ENCODE results near the gene TIMP1. TPM values are rescaled to one million over a fixed set of nuclear protein-coding genes. Genes with fewer than 3 reads are reported as not detected.

The TIMP1 gene
- total RNA-seq, 1 donor from 2014 or later, result 405 TPM

- DNase-seq (ENCODE audit: extremely low spot score, unreplicated experiment), result peak; percentile 73
- Mint-ChIP-seq H3K27me3 (ENCODE audit: unreplicated experiment) (no peaks in the 10 kb centered on the region), H3K4me1 (ENCODE audit: unreplicated experiment) (peaks cover 28% of the 10 kb centered on the region), H3K9me3 (ENCODE audit: unreplicated experiment) (no peaks in the 10 kb centered on the region), H3K27ac (ENCODE audit: unreplicated experiment) (no peak overlapping the region), H3K36me3 (ENCODE audit: unreplicated experiment) (peaks cover 5% of the 10 kb centered on the region), H3K4me3 (ENCODE audit: unreplicated experiment) (no peak overlapping the region)
- no peak for TF ChIP-seq CTCF (IDR thresholded peaks at IDR 0.05)
These were observed 6.0 kb upstream of the TIMP1 start for GRCh38 chrX:47576021-47576898.

GRCh38 chrX:47577424-47577823 lies 4.8 kb upstream of the TIMP1 start:
- Mint-ChIP-seq H3K27ac (ENCODE audit: unreplicated experiment) (no peak overlapping the region), H3K4me1 (ENCODE audit: unreplicated experiment) (peaks cover 31% of the 10 kb centered on the region), H3K36me3 (ENCODE audit: unreplicated experiment) (no peaks in the 10 kb centered on the region), H3K27me3 (ENCODE audit: unreplicated experiment) (no peaks in the 10 kb centered on the region), H3K4me3 (ENCODE audit: unreplicated experiment) (no peak overlapping the region), H3K9me3 (ENCODE audit: unreplicated experiment) (no peaks in the 10 kb centered on the region)
- peak; percentile 73 for DNase-seq (ENCODE audit: extremely low spot score, unreplicated experiment)
- TF ChIP-seq CTCF (IDR thresholded peaks at IDR 0.05), result no peak

GRCh38 chrX:47577901-47578300 lies 4.3 kb upstream of the TIMP1 start:
- Mint-ChIP-seq H3K4me1 (ENCODE audit: unreplicated experiment) (peaks cover 29% of the 10 kb centered on the region), H3K27ac (ENCODE audit: unreplicated experiment) (no peak overlapping the region), H3K4me3 (ENCODE audit: unreplicated experiment) (no peak overlapping the region), H3K36me3 (ENCODE audit: unreplicated experiment) (no peaks in the 10 kb centered on the region), H3K27me3 (ENCODE audit: unreplicated experiment) (no peaks in the 10 kb centered on the region), H3K9me3 (ENCODE audit: unreplicated experiment) (no peaks in the 10 kb centered on the region)
- no peak for TF ChIP-seq CTCF (IDR thresholded peaks at IDR 0.05)
- no peak for DNase-seq (ENCODE audit: extremely low spot score, unreplicated experiment)

- H3K9me3 Mint-ChIP-seq (ENCODE audit: unreplicated experiment), result no peaks in the 10 kb centered on the region
- no peak for TF ChIP-seq CTCF (IDR thresholded peaks at IDR 0.05)
- H3K36me3 Mint-ChIP-seq (ENCODE audit: unreplicated experiment), result no peaks in the 10 kb centered on the region
- H3K4me1 Mint-ChIP-seq (ENCODE audit: unreplicated experiment), result peaks cover 25% of the 10 kb centered on the region
- H3K27ac Mint-ChIP-seq (ENCODE audit: unreplicated experiment), result no peak overlapping the region
- peak; percentile 65 for DNase-seq (ENCODE audit: extremely low spot score, unreplicated experiment)
- H3K27me3 Mint-ChIP-seq (ENCODE audit: unreplicated experiment), result no peaks in the 10 kb centered on the region
- H3K4me3 Mint-ChIP-seq (ENCODE audit: unreplicated experiment), result no peak overlapping the region
These were observed 3.5 kb upstream of the TIMP1 start for GRCh38 chrX:47578692-47579091.

GRCh38 chrX:47579537-47579936 lies 2.7 kb upstream of the TIMP1 start:
- DNase-seq (ENCODE audit: extremely low spot score, unreplicated experiment), result no peak
- Mint-ChIP-seq H3K4me1 (ENCODE audit: unreplicated experiment) (peaks cover 28% of the 10 kb centered on the region), H3K4me3 (ENCODE audit: unreplicated experiment) (no peak overlapping the region), H3K27me3 (ENCODE audit: unreplicated experiment) (no peaks in the 10 kb centered on the region), H3K9me3 (ENCODE audit: unreplicated experiment) (no peaks in the 10 kb centered on the region), H3K36me3 (ENCODE audit: unreplicated experiment) (no peaks in the 10 kb centered on the region), H3K27ac (ENCODE audit: unreplicated experiment) (no peak overlapping the region)
- no peak for TF ChIP-seq CTCF (IDR thresholded peaks at IDR 0.05)

Measured in osteocyte (in vitro differentiated cells).